ENCODE data around the gene CD99.

CD99 gene

GRCh38 chrX:2789569-2789968 lies 98.5 kb downstream of the CD99 start:
- DNase-seq: no peak
- H3K9me3 Mint-ChIP-seq: no peaks in the 10 kb centered on the region
- H3K4me3 Mint-ChIP-seq: no peak overlapping the region
- peaks cover 27% of the 10 kb centered on the region for H3K4me1 Mint-ChIP-seq
- no peaks in the 10 kb centered on the region for H3K36me3 Mint-ChIP-seq (ENCODE audit: low read depth)
- H3K27me3 Mint-ChIP-seq (ENCODE audit: low read depth, poor library complexity): peaks cover 5% of the 10 kb centered on the region
- H3K27ac Mint-ChIP-seq: no peak overlapping the region
- TF ChIP-seq, protein P1, sequence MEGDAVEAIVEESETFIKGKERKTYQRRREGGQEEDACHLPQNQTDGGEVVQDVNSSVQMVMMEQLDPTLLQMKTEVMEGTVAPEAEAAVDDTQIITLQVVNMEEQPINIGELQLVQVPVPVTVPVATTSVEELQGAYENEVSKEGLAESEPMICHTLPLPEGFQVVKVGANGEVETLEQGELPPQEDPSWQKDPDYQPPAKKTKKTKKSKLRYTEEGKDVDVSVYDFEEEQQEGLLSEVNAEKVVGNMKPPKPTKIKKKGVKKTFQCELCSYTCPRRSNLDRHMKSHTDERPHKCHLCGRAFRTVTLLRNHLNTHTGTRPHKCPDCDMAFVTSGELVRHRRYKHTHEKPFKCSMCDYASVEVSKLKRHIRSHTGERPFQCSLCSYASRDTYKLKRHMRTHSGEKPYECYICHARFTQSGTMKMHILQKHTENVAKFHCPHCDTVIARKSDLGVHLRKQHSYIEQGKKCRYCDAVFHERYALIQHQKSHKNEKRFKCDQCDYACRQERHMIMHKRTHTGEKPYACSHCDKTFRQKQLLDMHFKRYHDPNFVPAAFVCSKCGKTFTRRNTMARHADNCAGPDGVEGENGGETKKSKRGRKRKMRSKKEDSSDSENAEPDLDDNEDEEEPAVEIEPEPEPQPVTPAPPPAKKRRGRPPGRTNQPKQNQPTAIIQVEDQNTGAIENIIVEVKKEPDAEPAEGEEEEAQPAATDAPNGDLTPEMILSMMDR (IDR thresholded peaks at IDR 0.05): no peak

All from nephron progenitor cell (in vitro differentiated cells).